LHCN-M2 (cell line): ENCODE data around the gene FZD10. TPM values are rescaled to one million over a fixed set of nuclear protein-coding genes. Genes with fewer than 3 reads are reported as not detected.

Experiments used
- DNase-seq: peaks from one replicate; pipeline ENCODE4 v3.0.0-alpha.2; 2012; ENCODE audit warnings: low read depth
- total RNA-seq: library from RNA; depleted of rRNA; stranded (reverse); fragments of >200 nt; gene quantifications from 2 replicates; pipeline ENCODE4 v1.2.3, GENCODE V29; 2014; rRNA removed

FZD10 gene
- total RNA-seq, 1 experiment from 2014 or later, result not detected

GRCh38 chr12:130204541-130204953 lies 42.3 kb downstream of the FZD10 start:
- no peak for DNase-seq

- no peak for DNase-seq
Measured at GRCh38 chr12:130205495-130205894, 43.2 kb downstream of the FZD10 start.

- no peak for DNase-seq
Measured at GRCh38 chr12:130212384-130212989, 50.2 kb downstream of the FZD10 start.

- DNase-seq, result no peak
Measured at GRCh38 chr12:130213249-130213648, 51.0 kb downstream of the FZD10 start.

- DNase-seq, result no peak
Measured at GRCh38 chr12:130214686-130215395, 52.6 kb downstream of the FZD10 start.

Other genes starting within 250 kb of the FZD10 start
- gene PIWIL1, start 175.4 kb downstream of the FZD10 start, total RNA-seq, result not detected in 2 replicates